WTC11 (cell line): ENCODE results near the gene LDLRAD1. TPM values are rescaled to one million over a fixed set of nuclear protein-coding genes. Genes with fewer than 3 reads are reported as not detected.
A peak's percentile ranks its signal among the peaks of the same experiment; 100 is the strongest.

Experiments
- ATAC-seq: fragments of 200-7000 bp; cut with Tn5 transposase; 2 replicates; pipeline ENCODE4 v1.10.0; 2021; ENCODE audit warnings: mild to moderate bottlenecking, moderate library complexity
- CTCF ChIA-PET: fragments of 300-600 bp; sonication (Branson Sonifier 250); formaldehyde crosslinking; loops from one replicate; lab custom pipeline; 2021; ENCODE audit warnings: antibody characterized with exemption; lab: Charles Lee
- POLR2A ChIA-PET: fragments of 350-600 bp; sonication (Branson Sonifier 250); formaldehyde crosslinking; loops from one replicate; lab custom pipeline; 2021; ENCODE audit warnings: antibody characterized with exemption; lab: Charles Lee
- DNase-seq: peaks from one replicate; pipeline ENCODE4 v3.0.0; 2021; ENCODE audit warnings: low spot score
- H3K27ac Mint-ChIP-seq: 2 replicates; pipeline ENCODE4 v1.8.0; 2021; ENCODE audit warnings: mixed read lengths
- H3K27me3 Mint-ChIP-seq: 2 replicates; pipeline ENCODE4 v1.8.0; 2021; ENCODE audit warnings: low read depth, mild to moderate bottlenecking, moderate library complexity, mixed read lengths
- H3K36me3 Mint-ChIP-seq: 2 replicates; pipeline ENCODE4 v1.8.0; 2021; ENCODE audit warnings: mixed read lengths
- H3K4me1 Mint-ChIP-seq: 2 replicates; pipeline ENCODE4 v1.8.0; 2022; ENCODE audit warnings: mixed read lengths
- H3K4me3 Mint-ChIP-seq: 2 replicates; pipeline ENCODE4 v1.8.0; 2021; ENCODE audit warnings: mild to moderate bottlenecking, moderate library complexity, mixed read lengths
- H3K9me3 Mint-ChIP-seq: 2 replicates; pipeline ENCODE4 v1.8.0; 2021; ENCODE audit warnings: mixed read lengths
- AR ChIP-seq: fragments of 250-450 bp; sonication (Bioruptor Pico); IDR thresholded peaks from 2 replicates; pipeline ENCODE4 v1.9.0; 2021; ENCODE audit warnings: mild to moderate bottlenecking
- E2F1 ChIP-seq: sonication (generic); formaldehyde crosslinking; IDR thresholded peaks from 2 replicates; pipeline ENCODE4 v1.8.0; 2022; ENCODE audit warnings: mild to moderate bottlenecking, missing genetic modification reagents
- ERG ChIP-seq: fragments of 250-450 bp; sonication (Bioruptor Pico); IDR thresholded peaks from 2 replicates; pipeline ENCODE4 v1.8.0; 2021; ENCODE audit warnings: mild to moderate bottlenecking
- ESRRA ChIP-seq: sonication (generic); formaldehyde crosslinking; IDR thresholded peaks from 2 replicates; pipeline ENCODE4 v1.8.1; 2022; ENCODE audit warnings: mild to moderate bottlenecking, missing genetic modification reagents, borderline replicate concordance
- ETV6 ChIP-seq: sonication (generic); formaldehyde crosslinking; IDR thresholded peaks from 2 replicates; pipeline ENCODE4 v1.8.1; 2022; ENCODE audit warnings: mild to moderate bottlenecking, missing genetic modification reagents
- FOXK1 ChIP-seq: sonication (generic); formaldehyde crosslinking; IDR thresholded peaks from 2 replicates; pipeline ENCODE4 v1.8.0; 2022; ENCODE audit warnings: mild to moderate bottlenecking, moderate library complexity, missing genetic modification reagents
- HMGXB4 ChIP-seq: sonication (generic); formaldehyde crosslinking; IDR thresholded peaks from 2 replicates; pipeline ENCODE4 v1.8.1; 2023; ENCODE audit warnings: mild to moderate bottlenecking, moderate library complexity, missing genetic modification reagents
- MLX ChIP-seq: sonication (generic); formaldehyde crosslinking; IDR thresholded peaks from 2 replicates; pipeline ENCODE4 v1.8.1; 2023; ENCODE audit warnings: mild to moderate bottlenecking, missing genetic modification reagents, moderate library complexity
- MXD4 ChIP-seq: fragments of 250-450 bp; sonication (Bioruptor Pico); IDR thresholded peaks from 2 replicates; pipeline ENCODE4 v1.8.0; 2021; ENCODE audit warnings: mild to moderate bottlenecking, moderate library complexity, borderline replicate concordance
- NR3C1 ChIP-seq: sonication (generic); formaldehyde crosslinking; conservative IDR thresholded peaks from 2 replicates; pipeline ENCODE4 v1.8.1; 2023; ENCODE audit warnings: low read depth, mild to moderate bottlenecking, missing genetic modification reagents
- ZNF396 ChIP-seq: fragments of 250-450 bp; sonication (Bioruptor Pico); IDR thresholded peaks from 2 replicates; pipeline ENCODE4 v1.8.0; 2021; ENCODE audit warnings: mild to moderate bottlenecking, moderate library complexity, borderline replicate concordance
- ZNF416 ChIP-seq: fragments of 250-450 bp; sonication (Bioruptor Pico); IDR thresholded peaks from 2 replicates; pipeline ENCODE4 v1.9.0; 2021; ENCODE audit warnings: mild to moderate bottlenecking, inconsistent platforms
- ZNF425 ChIP-seq: fragments of 250-450 bp; sonication (Bioruptor Pico); conservative IDR thresholded peaks from 2 replicates; pipeline ENCODE4 v1.9.0; 2021; ENCODE audit warnings: mild to moderate bottlenecking
- total RNA-seq: library from RNA; stranded (reverse); gene quantifications from 3 replicates; pipeline ENCODE4 v1.2.3, GENCODE V29; 2021
- TF ChIP-seq, protein P1 (sequence below): sonication (generic); formaldehyde crosslinking; IDR thresholded peaks from 2 replicates; pipeline ENCODE4 v1.8.1; 2023; ENCODE audit warnings: mild to moderate bottlenecking, missing genetic modification reagents
- TF ChIP-seq, protein P2 (sequence below): fragments of 250-450 bp; sonication (Bioruptor Pico); IDR thresholded peaks from 2 replicates; pipeline ENCODE4 v1.9.0; 2021; ENCODE audit warnings: moderate library complexity, mild to moderate bottlenecking, inconsistent platforms, borderline replicate concordance

The LDLRAD1 gene
- total RNA-seq, 1 experiment from 2014 or later = 0.09 TPM

GRCh38 chr1:53984726-53985125 lies 33.3 kb downstream of the LDLRAD1 start:
- CTCF ChIA-PET = no interaction called here
- Mint-ChIP-seq H3K9me3 (no peaks in the 10 kb centered on the region), H3K27me3 (peaks cover 6% of the 10 kb centered on the region), H3K27ac (no peak overlapping the region), H3K4me3 (no peak overlapping the region), H3K36me3 (no peaks in the 10 kb centered on the region), H3K4me1 (peaks cover 30% of the 10 kb centered on the region)
- ATAC-seq (no peak), DNase-seq (no peak)
- TF ChIP-seq AR = no peak
- TF ChIP-seq, protein P1, sequence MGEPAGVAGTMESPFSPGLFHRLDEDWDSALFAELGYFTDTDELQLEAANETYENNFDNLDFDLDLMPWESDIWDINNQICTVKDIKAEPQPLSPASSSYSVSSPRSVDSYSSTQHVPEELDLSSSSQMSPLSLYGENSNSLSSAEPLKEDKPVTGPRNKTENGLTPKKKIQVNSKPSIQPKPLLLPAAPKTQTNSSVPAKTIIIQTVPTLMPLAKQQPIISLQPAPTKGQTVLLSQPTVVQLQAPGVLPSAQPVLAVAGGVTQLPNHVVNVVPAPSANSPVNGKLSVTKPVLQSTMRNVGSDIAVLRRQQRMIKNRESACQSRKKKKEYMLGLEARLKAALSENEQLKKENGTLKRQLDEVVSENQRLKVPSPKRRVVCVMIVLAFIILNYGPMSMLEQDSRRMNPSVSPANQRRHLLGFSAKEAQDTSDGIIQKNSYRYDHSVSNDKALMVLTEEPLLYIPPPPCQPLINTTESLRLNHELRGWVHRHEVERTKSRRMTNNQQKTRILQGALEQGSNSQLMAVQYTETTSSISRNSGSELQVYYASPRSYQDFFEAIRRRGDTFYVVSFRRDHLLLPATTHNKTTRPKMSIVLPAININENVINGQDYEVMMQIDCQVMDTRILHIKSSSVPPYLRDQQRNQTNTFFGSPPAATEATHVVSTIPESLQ (CRISPR knock-in tag) = no peak
- no peak for TF ChIP-seq MXD4 (CRISPR knock-in tag)
- TF ChIP-seq ZNF416 (CRISPR knock-in tag) = no peak
- POLR2A ChIA-PET = no interaction called here

GRCh38 chr1:53982763-53983104 lies 35.3 kb downstream of the LDLRAD1 start:
- ATAC-seq (peak; percentile 25; the same call in 1 of the 2 replicates), DNase-seq (no peak)
- H3K9me3 Mint-ChIP-seq = no peaks in the 10 kb centered on the region
- TF ChIP-seq FOXK1 (0 out of 2 replicates have a peak, but pooled peaks have one; percentile 20), E2F1 (CRISPR knock-in tag) (no peak), ZNF425 (CRISPR knock-in tag) (no peak), MLX (CRISPR knock-in tag) (no peak)
- TF ChIP-seq, protein P2, sequence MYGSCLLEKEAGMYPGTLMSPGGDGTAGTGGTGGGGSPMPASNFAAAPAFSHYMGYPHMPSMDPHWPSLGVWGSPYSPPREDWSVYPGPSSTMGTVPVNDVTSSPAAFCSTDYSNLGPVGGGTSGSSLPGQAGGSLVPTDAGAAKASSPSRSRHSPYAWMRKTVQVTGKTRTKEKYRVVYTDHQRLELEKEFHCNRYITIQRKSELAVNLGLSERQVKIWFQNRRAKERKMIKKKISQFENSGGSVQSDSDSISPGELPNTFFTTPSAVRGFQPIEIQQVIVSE (CRISPR knock-in tag) = no peak
- H3K27me3 Mint-ChIP-seq = peaks cover 6% of the 10 kb centered on the region
- ChIA-PET POLR2A (no interaction called here), CTCF (interaction anchor here (0.9 to 3.2 kb wide), 9 partner anchors 9 to 506 kb away, joined by 3 to 40 read pairs (median 3); partner anchors contain the start of gene IFT25)
- peaks cover 39% of the 10 kb centered on the region for H3K4me1 Mint-ChIP-seq
- peak overlapping the region; percentile 65 for H3K4me3 Mint-ChIP-seq
- peak overlapping the region; percentile 78 for H3K27ac Mint-ChIP-seq
- H3K36me3 Mint-ChIP-seq = no peaks in the 10 kb centered on the region

GRCh38 chr1:53982034-53982762 lies 35.8 kb downstream of the LDLRAD1 start:
- Mint-ChIP-seq H3K4me1 (peaks cover 39% of the 10 kb centered on the region), H3K27ac (peak overlapping the region; percentile 78), H3K4me3 (peak overlapping the region; percentile 65), H3K27me3 (peaks cover 6% of the 10 kb centered on the region), H3K36me3 (no peaks in the 10 kb centered on the region), H3K9me3 (no peaks in the 10 kb centered on the region)
- DNase-seq (peak; percentile 70), ATAC-seq (peak; percentile 96)
- ChIA-PET CTCF (interaction anchor here (0.9 to 3.2 kb wide), 9 partner anchors 10 to 507 kb away, joined by 3 to 40 read pairs (median 3); partner anchors contain the start of gene IFT25), POLR2A (no interaction called here)
- TF ChIP-seq ETV6 (peak; percentile 47; the same call in 1 of the 2 replicates), NR3C1 (CRISPR knock-in tag) (no peak), ERG (no peak), HMGXB4 (no peak), ZNF396 (CRISPR knock-in tag) (no peak), ESRRA (CRISPR knock-in tag) (no peak)
